Activated CD8-positive, alpha-beta memory T cell treated with anti-CD3 and anti-CD28 coated beads for 1 hour (primary cell): ENCODE results near the gene HOXD3.
A peak's percentile ranks its signal among the peaks of the same experiment; 100 is the strongest.

Source experiments
- DNase-seq, 2 donors: peaks; one replicate each; pipeline ENCODE4 v3.0.0-alpha.2; 2020; ENCODE audit warnings: low read depth in 1 of 2; ENCODE audit errors: extremely low read depth in 1 of 2

HOXD3 gene

GRCh38 chr2:176132205-176133171 is 24.6 kb upstream of the HOXD3 start:
- DNase-seq: no peak

GRCh38 chr2:176133389-176133788 is 23.7 kb upstream of the HOXD3 start:
- DNase-seq: no peak

- DNase-seq: no peak
Observed at GRCh38 chr2:176134035-176134434, 23.1 kb upstream of the HOXD3 start.

GRCh38 chr2:176135035-176135440 is 22.1 kb upstream of the HOXD3 start:
- DNase-seq: no peak

- DNase-seq: no peak
Observed at GRCh38 chr2:176136374-176137251, 20.5 kb upstream of the HOXD3 start.

GRCh38 chr2:176137252-176137580 is 19.9 kb upstream of the HOXD3 start:
- no peak for DNase-seq

GRCh38 chr2:176137906-176138305 is 19.2 kb upstream of the HOXD3 start:
- DNase-seq: no peak

- DNase-seq: no peak
Observed at GRCh38 chr2:176138526-176138922, 18.6 kb upstream of the HOXD3 start.

GRCh38 chr2:176138923-176139660 is 18.0 kb upstream of the HOXD3 start:
- no peak for DNase-seq

- no peak for DNase-seq
Observed at GRCh38 chr2:176139661-176140512, 17.2 kb upstream of the HOXD3 start.

GRCh38 chr2:176140513-176141317 is 16.4 kb upstream of the HOXD3 start:
- peak; percentile 38 to 47 for DNase-seq

- DNase-seq: no peak
Observed at GRCh38 chr2:176142281-176142680, 14.8 kb upstream of the HOXD3 start.

GRCh38 chr2:176145085-176145969 is 11.8 kb upstream of the HOXD3 start:
- DNase-seq: no peak

- no peak for DNase-seq
Observed at GRCh38 chr2:176146101-176146500, 11.0 kb upstream of the HOXD3 start.

GRCh38 chr2:176146645-176147044 is 10.5 kb upstream of the HOXD3 start:
- DNase-seq: no peak

GRCh38 chr2:176147210-176147799 is 9.8 kb upstream of the HOXD3 start:
- no peak for DNase-seq

GRCh38 chr2:176147800-176148496 is 9.2 kb upstream of the HOXD3 start:
- DNase-seq: no peak
